OCI-LY7 (cell line): ENCODE results near the gene MGRN1. TPM values are rescaled to one million over a fixed set of nuclear protein-coding genes. Genes with fewer than 3 reads are reported as not detected.

Experiments
- BruUV-seq: library from RNA; stranded (reverse); fragments of 400-500 nt; replicated peaks from 2 replicates; lab custom pipeline; 2021; lab: Mats Ljungman, UMichigan
- CTCF ChIA-PET: fragments of 300-600 bp; sonication (Branson Sonifier 250); formaldehyde crosslinking; loops from one replicate; lab custom pipeline; 2022; ENCODE audit warnings: antibody characterized with exemption; ENCODE audit not compliant: unreplicated experiment; lab: Charles Lee
- POLR2A ChIA-PET: fragments of 300-600 bp; sonication (Branson Sonifier 250); formaldehyde crosslinking; loops from one replicate; lab custom pipeline; 2022; ENCODE audit warnings: antibody characterized with exemption; lab: Charles Lee
- DNase-seq: peaks from one replicate; pipeline ENCODE4 v3.0.0-alpha.2; 2015; ENCODE audit warnings: low spot score
- H2AFZ ChIP-seq: fragments of 200-600 bp; sonication (generic), shearing (Covaris generic); 2 replicates; pipeline ENCODE4 v1.6.1; 2014; ENCODE audit warnings: mild to moderate bottlenecking, antibody characterized with exemption, low read length, moderate library complexity
- H3K27ac ChIP-seq: fragments of 200-600 bp; sonication (generic); 2 replicates; pipeline ENCODE4 v1.5.1; 2014; ENCODE audit warnings: mixed run types, low read depth, mild to moderate bottlenecking, moderate library complexity, low read length, inconsistent platforms; ENCODE audit not compliant: poor library complexity, severe bottlenecking
- H3K36me3 ChIP-seq: fragments of 200-600 bp; sonication (generic); 2 replicates; pipeline ENCODE4 v1.6.1; 2014; ENCODE audit warnings: mild to moderate bottlenecking, antibody characterized with exemption, low read length, moderate library complexity, mixed read lengths; ENCODE audit not compliant: insufficient read depth
- H3K4me1 ChIP-seq: fragments of 200-600 bp; sonication (generic); 2 replicates; pipeline ENCODE4 v1.5.1; 2014; ENCODE audit warnings: mild to moderate bottlenecking, low read length; ENCODE audit not compliant: insufficient read depth, poor library complexity, severe bottlenecking
- H3K4me2 ChIP-seq: fragments of 200-600 bp; sonication (generic); 2 replicates; pipeline ENCODE4 v1.6.1; 2014; ENCODE audit warnings: mild to moderate bottlenecking, low read length
- H3K4me3 ChIP-seq: fragments of 200-600 bp; sonication (generic); 2 replicates; pipeline ENCODE4 v1.5.1; 2014; ENCODE audit warnings: mild to moderate bottlenecking, low read depth, low read length; ENCODE audit not compliant: poor library complexity, severe bottlenecking
- H3K79me2 ChIP-seq: fragments of 200-600 bp; sonication (generic); 2 replicates; pipeline ENCODE4 v1.6.1; 2016; ENCODE audit warnings: low read depth, mild to moderate bottlenecking, low read length, moderate library complexity, mixed read lengths; ENCODE audit not compliant: insufficient read depth
- H3K9me2 ChIP-seq: fragments of 200-600 bp; sonication (generic); 2 replicates; pipeline ENCODE4 v1.6.1; 2016; ENCODE audit warnings: mild to moderate bottlenecking, low read length, mixed read lengths; ENCODE audit not compliant: insufficient read depth
- H3K9me3 ChIP-seq: fragments of 200-600 bp; sonication (generic); 2 replicates; pipeline ENCODE4 v1.6.1; 2014; ENCODE audit warnings: mild to moderate bottlenecking, mixed run types, low read length, mixed read lengths
- H4K20me1 ChIP-seq: fragments of 200-600 bp; sonication (generic); 2 replicates; pipeline ENCODE4 v1.6.1; 2014; ENCODE audit warnings: mild to moderate bottlenecking, antibody characterized with exemption, low read length, moderate library complexity, mixed read lengths; ENCODE audit not compliant: insufficient read depth
- EZH2phosphoT487 ChIP-seq: fragments of 200-600 bp; sonication (generic); IDR thresholded peaks from 2 replicates; pipeline ENCODE4 v1.6.1; 2018; ENCODE audit warnings: low read depth, borderline replicate concordance, mild to moderate bottlenecking, mixed run types, antibody characterized with exemption, low read length, moderate library complexity, mixed read lengths
- intact Hi-C: fragments of 100-400 bp; cut with micrococcal nuclease; formaldehyde crosslinking; loops from one replicate; pipeline ENCODE4 v1.10.0; 2022; ENCODE audit not compliant: unreplicated experiment
- total RNA-seq, 2 experiments: library from RNA; depleted of rRNA in 1 of 2; stranded (reverse); fragments of >200 nt in 1 of 2; shearing (Covaris generic) in 1 of 2; gene quantifications; 2 replicates each; pipeline ENCODE4 v1.2.3, GENCODE V29; 2014 to 2022
- TF ChIP-seq, protein P1 (sequence below): fragments of 200-600 bp; sonication (generic); conservative IDR thresholded peaks from 2 replicates; pipeline ENCODE4 v1.5.1; 2014; ENCODE audit warnings: mild to moderate bottlenecking, antibody characterized with exemption, low read length, moderate library complexity, mixed read lengths

Gene MGRN1
- total RNA-seq, 2 experiments from 2014 or later, result 14.1 to 43.1 TPM

- Histone ChIP-seq H4K20me1 (no peaks in the 10 kb centered on the region), H3K27ac (no peak overlapping the region), H3K9me3 (no peaks in the 10 kb centered on the region), H3K79me2 (no peaks in the 10 kb centered on the region), H3K4me2 (no peak overlapping the region), H3K4me3 (no peak overlapping the region), H3K4me1 (no peaks in the 10 kb centered on the region), H2AFZ (no peak overlapping the region), H3K9me2 (no peaks in the 10 kb centered on the region), H3K36me3 (peaks cover 9% of the 10 kb centered on the region)
- POLR2A ChIA-PET, result no interaction called here
- CTCF ChIA-PET, result no interaction called here
- TF ChIP-seq EZH2phosphoT487, result no peak
- TF ChIP-seq, protein P1, sequence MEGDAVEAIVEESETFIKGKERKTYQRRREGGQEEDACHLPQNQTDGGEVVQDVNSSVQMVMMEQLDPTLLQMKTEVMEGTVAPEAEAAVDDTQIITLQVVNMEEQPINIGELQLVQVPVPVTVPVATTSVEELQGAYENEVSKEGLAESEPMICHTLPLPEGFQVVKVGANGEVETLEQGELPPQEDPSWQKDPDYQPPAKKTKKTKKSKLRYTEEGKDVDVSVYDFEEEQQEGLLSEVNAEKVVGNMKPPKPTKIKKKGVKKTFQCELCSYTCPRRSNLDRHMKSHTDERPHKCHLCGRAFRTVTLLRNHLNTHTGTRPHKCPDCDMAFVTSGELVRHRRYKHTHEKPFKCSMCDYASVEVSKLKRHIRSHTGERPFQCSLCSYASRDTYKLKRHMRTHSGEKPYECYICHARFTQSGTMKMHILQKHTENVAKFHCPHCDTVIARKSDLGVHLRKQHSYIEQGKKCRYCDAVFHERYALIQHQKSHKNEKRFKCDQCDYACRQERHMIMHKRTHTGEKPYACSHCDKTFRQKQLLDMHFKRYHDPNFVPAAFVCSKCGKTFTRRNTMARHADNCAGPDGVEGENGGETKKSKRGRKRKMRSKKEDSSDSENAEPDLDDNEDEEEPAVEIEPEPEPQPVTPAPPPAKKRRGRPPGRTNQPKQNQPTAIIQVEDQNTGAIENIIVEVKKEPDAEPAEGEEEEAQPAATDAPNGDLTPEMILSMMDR, result 0 out of 2 replicates have a peak, but pooled peaks have one; percentile 15
- BruUV-seq, result no TSS peak
- DNase-seq, result no peak
- intact Hi-C loops, result no loop called here
Measured at GRCh38 chr16:4648917-4649316, 24.3 kb downstream of the MGRN1 start.

DNA sequence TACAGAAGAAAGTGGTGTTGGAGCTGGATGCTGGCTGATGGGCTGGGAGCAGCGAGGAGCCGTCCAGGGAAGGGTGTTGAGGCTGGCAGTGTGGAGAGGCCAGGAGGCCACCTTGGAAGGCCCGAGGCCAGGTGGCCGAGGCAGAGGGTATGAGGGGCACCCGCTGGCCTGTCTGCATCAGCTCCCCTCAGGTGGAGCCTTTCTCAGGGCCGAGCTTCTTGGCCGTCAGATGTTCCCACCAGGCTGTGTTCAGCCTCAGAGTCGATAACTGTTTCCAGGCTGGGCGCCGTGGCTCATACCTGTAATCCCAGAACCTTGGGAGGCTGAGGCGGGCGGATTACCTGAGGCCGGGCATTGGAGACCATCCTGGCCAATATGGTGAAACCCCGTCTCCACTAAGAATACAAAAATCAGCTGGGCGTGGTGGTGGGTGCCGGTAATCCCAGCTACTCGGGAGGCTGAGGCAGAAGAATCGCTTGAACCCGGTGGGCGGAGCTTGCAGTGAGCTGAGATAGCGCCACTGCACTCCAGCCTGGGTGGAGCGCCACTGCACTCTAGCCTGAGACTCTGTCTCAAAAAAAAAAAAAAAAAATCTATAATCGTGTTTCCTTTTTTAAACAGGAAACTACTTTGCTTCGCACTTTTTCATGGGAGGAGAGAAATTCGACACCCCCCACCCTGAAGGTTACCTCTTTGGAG, 25.3 kb downstream of the MGRN1 start:
- intact Hi-C loops, result no loop called here
- H4K20me1 ChIP-seq, result no peaks in the 10 kb centered on the region
- no TSS peak for BruUV-seq
- no peak for DNase-seq
- no peak overlapping the region for H3K4me3 ChIP-seq
- no peaks in the 10 kb centered on the region for H3K9me2 ChIP-seq
- POLR2A ChIA-PET, result no interaction called here
- H3K79me2 ChIP-seq, result no peaks in the 10 kb centered on the region
- CTCF ChIA-PET, result interaction anchor here (0.5 kb wide), 1 partner anchor 26 kb away, joined by 3 read pairs; no protein-coding TSS in a partner anchor
- TF ChIP-seq, protein P1, result no peak
- TF ChIP-seq EZH2phosphoT487, result no peak
- H3K27ac ChIP-seq, result no peak overlapping the region
- peaks cover 12% of the 10 kb centered on the region; the same call in 1 of the 2 replicates for H3K36me3 ChIP-seq
- H2AFZ ChIP-seq, result no peak overlapping the region
- no peaks in the 10 kb centered on the region for H3K9me3 ChIP-seq
- H3K4me2 ChIP-seq, result no peak overlapping the region
- no peaks in the 10 kb centered on the region for H3K4me1 ChIP-seq
